GM10266 (cell line): Measurements from ENCODE around the gene PRKCA.
A peak's percentile ranks its signal among the peaks of the same experiment; 100 is the strongest.

ENCODE experiments used
- DNase-seq: peaks from one replicate; pipeline ENCODE4 v3.0.0; 2012; ENCODE audit errors: extremely low spot score
- CTCF ChIP-seq: IDR thresholded peaks from 2 replicates; pipeline ENCODE4 v1.5.1; 2012; ENCODE audit warnings: mild to moderate bottlenecking, low read depth; ENCODE audit not compliant: control insufficient read depth, insufficient read depth; ENCODE audit errors: missing control alignments

The PRKCA gene

DNA sequence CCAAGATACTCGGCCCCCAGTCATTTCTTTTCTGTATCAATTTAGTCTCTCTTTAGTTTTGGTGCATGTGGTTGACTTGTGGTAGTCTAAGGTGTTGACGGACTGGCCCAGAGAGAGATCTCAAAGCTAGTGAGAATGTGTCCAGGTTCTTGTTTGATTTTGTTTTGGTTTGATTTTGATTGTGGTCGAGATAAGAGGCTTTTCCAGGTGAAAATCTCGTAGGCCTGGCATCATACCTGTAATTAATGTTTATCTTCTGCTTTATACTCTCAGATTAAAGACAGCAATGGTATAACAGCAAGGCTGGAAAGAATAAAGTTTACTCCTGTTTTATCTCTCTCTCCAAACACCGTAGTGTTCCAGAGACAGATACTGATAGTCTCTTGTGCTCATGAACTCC is 360.1 kb downstream of the PRKCA start:
- TF ChIP-seq CTCF = no peak

GRCh38 chr17:66663041-66663606 is 360.7 kb downstream of the PRKCA start:
- no peak for TF ChIP-seq CTCF
- no peak for DNase-seq

More for the DNA sequence above, 360.1 kb downstream of the PRKCA start:
- no peak for DNase-seq

- no peak for DNase-seq
- TF ChIP-seq CTCF = no peak
These were observed 361.9 kb downstream of the PRKCA start for GRCh38 chr17:66664336-66664735.

- DNase-seq = no peak
- TF ChIP-seq CTCF = no peak
These were observed 362.8 kb downstream of the PRKCA start for GRCh38 chr17:66665194-66665593.

GRCh38 chr17:66667090-66667489 is 364.7 kb downstream of the PRKCA start:
- no peak for TF ChIP-seq CTCF

DNA sequence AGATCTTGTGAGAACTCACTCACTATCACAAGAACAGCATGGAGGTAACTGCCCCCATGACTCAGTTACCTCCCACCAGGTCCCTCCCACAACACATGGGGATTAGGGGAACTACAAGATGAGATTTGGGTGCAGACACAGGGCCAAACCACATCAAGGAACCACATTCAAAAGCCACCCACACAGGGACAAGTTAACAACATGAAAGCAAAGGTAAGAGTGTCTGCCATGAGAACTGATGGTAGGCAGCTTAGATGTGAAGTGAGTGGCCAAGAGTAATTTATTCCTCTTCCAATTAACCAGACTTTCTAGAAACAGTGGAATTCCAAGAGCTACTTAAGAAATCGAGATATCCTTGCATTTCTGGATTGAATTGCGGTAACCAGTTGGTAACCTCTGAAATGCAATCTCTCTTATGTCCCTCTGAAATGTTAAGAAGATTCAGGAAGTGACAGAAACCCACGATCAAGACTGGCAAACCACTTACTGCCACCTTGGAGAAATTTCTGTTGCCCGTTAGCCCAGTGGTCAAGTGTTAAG is 365.1 kb downstream of the PRKCA start:
- TF ChIP-seq CTCF = no peak
- peak; percentile 25 for DNase-seq

More at GRCh38 chr17:66667090-66667489, 364.7 kb downstream of the PRKCA start:
- no peak for DNase-seq

DNA sequence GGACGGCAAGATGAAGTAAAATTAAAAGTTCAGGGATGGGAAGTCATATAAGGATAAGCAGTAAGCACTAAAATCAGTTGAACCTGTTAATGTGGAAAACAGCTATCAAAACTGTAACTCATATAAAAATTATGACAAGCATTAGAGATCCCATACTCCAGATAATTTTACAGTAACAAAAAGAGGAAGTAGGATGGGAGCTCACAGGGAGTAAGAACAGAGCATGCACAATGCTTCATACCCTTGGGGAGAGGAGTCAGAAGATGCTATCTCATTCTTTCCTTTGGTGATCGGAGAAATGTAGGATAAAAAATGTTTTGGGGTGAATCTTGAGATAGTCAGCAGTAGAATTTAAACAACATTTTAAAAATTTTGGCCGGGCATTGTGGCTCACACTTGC is 367.8 kb downstream of the PRKCA start:
- DNase-seq = no peak
- no peak for TF ChIP-seq CTCF
